Smooth muscle cell (in vitro differentiated cells): ENCODE measurements around the gene MRPS12. TPM values are rescaled to one million over a fixed set of nuclear protein-coding genes. Genes with fewer than 3 reads are reported as not detected.

Source experiments
- DNase-seq: peaks from one replicate; lab custom pipeline; 2025; ENCODE audit not compliant: unreplicated experiment; lab: John Stamatoyannopoulos, UW
- H2AFZ ChIP-seq: fragments of 200-600 bp; sonication (generic); 2 replicates; pipeline ENCODE4 v1.6.0; 2016; ENCODE audit warnings: antibody characterized with exemption, low read depth, mild to moderate bottlenecking
- H3F3A ChIP-seq: fragments of 200-600 bp; sonication (generic); 2 replicates; pipeline ENCODE4 v1.6.0; 2017; ENCODE audit warnings: antibody characterized with exemption, low read depth
- H3K27ac ChIP-seq: fragments of 200-600 bp; sonication (generic); 2 replicates; pipeline ENCODE4 v1.5.1; 2016; ENCODE audit warnings: low read depth, mild to moderate bottlenecking
- H3K27me3 ChIP-seq: fragments of 200-600 bp; sonication (generic); 2 replicates; pipeline ENCODE4 v1.6.1; 2016; ENCODE audit warnings: low read depth, mild to moderate bottlenecking
- H3K36me3 ChIP-seq: fragments of 200-600 bp; sonication (generic); 2 replicates; pipeline ENCODE4 v1.5.1; 2016; ENCODE audit warnings: low read depth
- H3K4me1 ChIP-seq: fragments of 200-600 bp; sonication (generic); 2 replicates; pipeline ENCODE4 v1.5.1; 2016; ENCODE audit warnings: low read depth
- H3K4me2 ChIP-seq: fragments of 200-600 bp; sonication (generic); 2 replicates; pipeline ENCODE4 v1.6.0; 2016; ENCODE audit warnings: mild to moderate bottlenecking
- H3K4me3 ChIP-seq: fragments of 200-600 bp; sonication (generic); 2 replicates; pipeline ENCODE4 v1.5.1; 2016; ENCODE audit warnings: mild to moderate bottlenecking
- H3K79me2 ChIP-seq: fragments of 200-600 bp; sonication (generic); 2 replicates; pipeline ENCODE4 v1.6.0; 2016; ENCODE audit warnings: low read depth, mild to moderate bottlenecking
- H3K9ac ChIP-seq: fragments of 200-600 bp; sonication (generic); 2 replicates; pipeline ENCODE4 v1.6.0; 2016; ENCODE audit warnings: low read depth
- H3K9me3 ChIP-seq: fragments of 200-600 bp; sonication (generic); replicated peaks from 2 replicates; pipeline ENCODE4 v1.5.1; 2016; ENCODE audit warnings: low read depth
- H4K20me1 ChIP-seq: fragments of 200-600 bp; sonication (generic); 2 replicates; pipeline ENCODE4 v1.6.0; 2016; ENCODE audit warnings: low read depth
- CTCF ChIP-seq: fragments of 200-600 bp; sonication (generic); IDR thresholded peaks from 2 replicates; pipeline ENCODE4 v1.5.1; 2017; ENCODE audit warnings: borderline replicate concordance, mild to moderate bottlenecking, antibody characterized with exemption; ENCODE audit not compliant: insufficient read depth, poor library complexity, severe bottlenecking
- WGBS: methylation state at CpG from one replicate; pipeline ENCODE4 v1.1.7; 2016; ENCODE audit warnings: low lambda C conversion rate; 5-methylcytosine and 5-hydroxymethylcytosine counted together
- polyA plus RNA-seq: library from polyadenylated mRNA; unstranded; fragments of >200 nt; fragmentation: Nextera tagmentation; extraction: Ambion mirVana; gene quantifications from 2 replicates; pipeline ENCODE4 v1.2.1, GENCODE V29; 2016
- total RNA-seq: library from RNA; depleted of rRNA; stranded (reverse); fragments of >200 nt; gene quantifications from 2 replicates; pipeline ENCODE4 v1.2.3, GENCODE V29; 2014

MRPS12 gene
- total and polyA plus RNA-seq, 2 experiments from 2014 or later: 25.7 to 55.2 TPM

- Histone ChIP-seq H3K4me2 (no peak overlapping the region), H2AFZ (no peak overlapping the region)
- no peak for TF ChIP-seq CTCF
Measured at GRCh38 chr19:38907227-38907626, 23.5 kb upstream of the MRPS12 start.

GRCh38 chr19:38907670-38908069 lies 23.1 kb upstream of the MRPS12 start:
- Histone ChIP-seq H3K27ac (no peak overlapping the region), H3K9me3 (no peaks in the 10 kb centered on the region), H3K4me1 (no peaks in the 10 kb centered on the region), H2AFZ (no peak overlapping the region), H3K4me3 (no peak overlapping the region), H3K4me2 (no peak overlapping the region), H3K27me3 (no peaks in the 10 kb centered on the region), H3K9ac (no peak overlapping the region), H3K79me2 (no peaks in the 10 kb centered on the region), H3F3A (no peaks in the 10 kb centered on the region), H4K20me1 (no peaks in the 10 kb centered on the region), H3K36me3 (no peaks in the 10 kb centered on the region)
- 100% methylated on average over 12 of the region's 12 CpGs for WGBS
- TF ChIP-seq CTCF: no peak
- DNase-seq: no peak

More at GRCh38 chr19:38907227-38907626, 23.5 kb upstream of the MRPS12 start:
- no peak overlapping the region for H3K9ac ChIP-seq
- no peak for DNase-seq
- H4K20me1 ChIP-seq: no peaks in the 10 kb centered on the region
- H3K4me3 ChIP-seq: no peak overlapping the region
- no peaks in the 10 kb centered on the region for H3K4me1 ChIP-seq
- no peaks in the 10 kb centered on the region for H3F3A ChIP-seq
- H3K36me3 ChIP-seq: no peaks in the 10 kb centered on the region
- no peak overlapping the region for H3K27ac ChIP-seq
- no peaks in the 10 kb centered on the region for H3K79me2 ChIP-seq
- H3K9me3 ChIP-seq: no peaks in the 10 kb centered on the region
- 98% methylated on average over 29 of the region's 29 CpGs for WGBS
- no peaks in the 10 kb centered on the region for H3K27me3 ChIP-seq

GRCh38 chr19:38908911-38909310 lies 21.8 kb upstream of the MRPS12 start:
- no peak for TF ChIP-seq CTCF
- no peaks in the 10 kb centered on the region for H3K79me2 ChIP-seq
- H3K4me3 ChIP-seq: no peak overlapping the region
- H3K4me1 ChIP-seq: no peaks in the 10 kb centered on the region
- no peaks in the 10 kb centered on the region for H3K27me3 ChIP-seq
- WGBS: 92% methylated on average over 9 of the region's 10 CpGs
- no peak overlapping the region for H3K9ac ChIP-seq
- H4K20me1 ChIP-seq: no peaks in the 10 kb centered on the region
- no peak overlapping the region for H3K27ac ChIP-seq
- no peak for DNase-seq
- H3K36me3 ChIP-seq: no peaks in the 10 kb centered on the region
- no peak overlapping the region for H2AFZ ChIP-seq
- H3K4me2 ChIP-seq: no peak overlapping the region
- no peaks in the 10 kb centered on the region for H3K9me3 ChIP-seq
- H3F3A ChIP-seq: no peaks in the 10 kb centered on the region

- no peak for DNase-seq
- no peaks in the 10 kb centered on the region for H3K4me1 ChIP-seq
- H3F3A ChIP-seq: no peaks in the 10 kb centered on the region
- H2AFZ ChIP-seq: no peak overlapping the region
- H3K4me3 ChIP-seq: no peak overlapping the region
- H3K27ac ChIP-seq: no peak overlapping the region
- H3K36me3 ChIP-seq: no peaks in the 10 kb centered on the region
- H3K9me3 ChIP-seq: no peaks in the 10 kb centered on the region
- no peaks in the 10 kb centered on the region for H4K20me1 ChIP-seq
- no peaks in the 10 kb centered on the region for H3K27me3 ChIP-seq
- H3K79me2 ChIP-seq: no peaks in the 10 kb centered on the region
- TF ChIP-seq CTCF: no peak
- WGBS: 97% methylated on average over 9 of the region's 12 CpGs
- no peak overlapping the region for H3K4me2 ChIP-seq
- H3K9ac ChIP-seq: no peak overlapping the region
Measured at GRCh38 chr19:38910488-38910887, 20.3 kb upstream of the MRPS12 start.
